Medulla oblongata (tissue), 1 donor: ENCODE results near the gene POLD1.
A peak's percentile ranks its signal among the peaks of the same experiment; 100 is the strongest.
"Not testable (repeated sequence)": the region's sequence is repeated elsewhere in the genome, so short reads cannot be mapped to it uniquely, and the experiment has no call there.

Experiments used
- DNase-seq: peaks from one replicate; pipeline ENCODE4 v3.0.0-alpha.2; 2015; ENCODE audit errors: extremely low spot score

Gene POLD1

DNA sequence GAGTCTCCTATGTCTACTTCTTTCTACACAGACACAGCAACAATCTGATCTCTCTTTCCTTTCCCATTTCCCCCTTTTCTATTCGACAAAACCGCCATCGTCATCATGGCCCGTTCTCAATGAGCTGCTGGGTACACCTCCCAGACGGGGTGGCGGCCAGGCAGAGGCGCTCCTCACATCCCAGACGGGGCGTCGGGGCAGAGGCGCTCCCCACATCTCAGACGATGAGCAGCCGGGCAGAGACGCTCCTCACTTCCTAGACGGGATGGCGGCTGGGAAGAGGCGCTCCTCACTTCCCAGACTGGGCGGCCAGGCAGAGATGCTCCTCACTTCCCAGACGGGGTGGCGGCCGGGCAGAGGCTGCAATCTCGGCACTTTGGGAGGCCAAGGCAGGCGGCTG lies 6.8 kb downstream of the POLD1 start:
- DNase-seq: not testable (repeated sequence)

GRCh38 chr19:50392759-50393158 lies 8.6 kb downstream of the POLD1 start:
- no peak for DNase-seq

GRCh38 chr19:50393589-50393988 lies 9.4 kb downstream of the POLD1 start:
- DNase-seq: no peak

DNA sequence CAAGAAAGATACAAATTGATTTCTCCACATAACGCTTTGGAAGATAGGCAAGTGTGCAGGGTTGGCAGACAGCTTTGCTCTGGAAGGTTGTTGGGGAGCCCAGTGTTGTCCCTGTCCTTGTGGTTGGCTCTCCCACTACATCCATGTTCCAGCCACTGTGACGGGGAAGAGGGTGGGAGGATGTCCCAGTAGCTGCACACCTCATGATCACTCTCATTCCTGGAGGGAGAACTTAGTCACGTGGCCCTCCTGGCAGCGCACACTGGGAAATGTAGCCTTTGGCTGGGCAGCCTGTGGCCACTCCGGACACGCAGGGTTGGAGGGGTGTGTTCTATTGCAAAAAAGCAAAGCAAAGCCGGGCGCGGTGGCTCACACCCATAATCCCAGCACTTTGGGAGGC lies 9.9 kb downstream of the POLD1 start:
- DNase-seq: no peak

DNA sequence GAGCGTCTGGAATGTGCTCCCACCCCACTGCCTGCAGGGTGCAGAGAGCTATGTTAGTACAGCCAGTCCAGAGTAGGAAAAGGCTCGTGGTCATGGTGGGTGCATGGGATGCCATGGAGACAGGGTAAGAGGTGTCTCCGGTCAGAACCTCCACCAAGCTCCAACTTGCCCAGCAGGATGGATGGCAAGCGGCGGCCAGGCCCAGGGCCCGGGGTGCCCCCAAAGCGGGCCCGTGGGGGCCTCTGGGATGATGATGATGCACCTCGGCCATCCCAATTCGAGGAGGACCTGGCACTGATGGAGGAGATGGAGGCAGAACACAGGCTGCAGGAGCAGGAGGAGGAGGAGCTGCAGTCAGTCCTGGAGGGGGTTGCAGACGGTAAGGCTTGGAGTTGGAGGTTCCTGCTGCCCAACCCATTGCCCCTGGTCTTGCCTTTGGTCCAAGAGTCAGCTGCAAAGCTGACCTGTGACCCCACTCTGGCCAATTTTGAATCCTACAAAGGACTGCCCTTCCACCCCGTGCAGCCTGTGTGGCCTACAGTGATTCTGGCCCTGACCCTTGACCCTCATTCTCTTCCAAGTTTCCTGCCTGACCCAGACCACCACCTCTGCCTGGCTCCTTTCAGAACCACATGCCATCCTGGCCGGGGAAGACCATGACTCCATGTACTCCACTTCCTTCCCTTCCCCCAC lies 14.7 kb downstream of the POLD1 start:
- DNase-seq: no peak

- DNase-seq: no peak
These were observed 15.2 kb downstream of the POLD1 start for GRCh38 chr19:50399368-50399745.

GRCh38 chr19:50401605-50402450 lies 17.7 kb downstream of the POLD1 start:
- no peak for DNase-seq

- DNase-seq: no peak
These were observed 18.6 kb downstream of the POLD1 start for GRCh38 chr19:50402544-50403301.

DNA sequence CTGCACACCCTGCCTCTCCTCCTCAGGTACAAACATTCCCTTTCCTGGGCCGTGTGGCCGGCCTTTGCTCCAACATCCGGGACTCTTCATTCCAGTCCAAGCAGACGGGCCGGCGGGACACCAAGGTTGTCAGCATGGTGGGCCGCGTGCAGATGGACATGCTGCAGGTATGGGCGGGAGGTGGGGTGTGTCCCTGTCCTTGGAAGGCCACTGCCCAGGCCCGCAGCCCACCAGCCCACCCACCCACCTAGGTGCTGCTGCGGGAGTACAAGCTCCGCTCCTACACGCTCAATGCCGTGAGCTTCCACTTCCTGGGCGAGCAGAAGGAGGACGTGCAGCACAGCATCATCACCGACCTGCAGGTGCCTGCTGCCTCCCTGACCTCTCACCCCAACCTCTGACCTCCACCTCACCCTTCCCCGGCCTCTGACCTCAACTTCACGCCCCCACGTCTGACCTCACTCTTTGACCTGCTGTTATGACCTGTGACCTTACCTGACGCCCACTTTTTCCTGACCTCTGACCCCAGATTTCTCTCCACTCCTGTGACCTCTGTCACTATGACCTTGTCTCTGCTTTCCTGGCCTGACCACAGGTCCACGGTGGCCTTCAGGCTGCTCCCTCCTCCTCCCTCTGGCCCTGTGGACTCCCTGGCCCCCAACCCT lies 22.1 kb downstream of the POLD1 start:
- DNase-seq: no peak

GRCh38 chr19:50406829-50407228 lies 22.7 kb downstream of the POLD1 start:
- DNase-seq: no peak

- no peak for DNase-seq
These were observed 25.2 kb downstream of the POLD1 start for GRCh38 chr19:50409347-50409746.

GRCh38 chr19:50410109-50410508 lies 26.0 kb downstream of the POLD1 start:
- DNase-seq: no peak

DNA sequence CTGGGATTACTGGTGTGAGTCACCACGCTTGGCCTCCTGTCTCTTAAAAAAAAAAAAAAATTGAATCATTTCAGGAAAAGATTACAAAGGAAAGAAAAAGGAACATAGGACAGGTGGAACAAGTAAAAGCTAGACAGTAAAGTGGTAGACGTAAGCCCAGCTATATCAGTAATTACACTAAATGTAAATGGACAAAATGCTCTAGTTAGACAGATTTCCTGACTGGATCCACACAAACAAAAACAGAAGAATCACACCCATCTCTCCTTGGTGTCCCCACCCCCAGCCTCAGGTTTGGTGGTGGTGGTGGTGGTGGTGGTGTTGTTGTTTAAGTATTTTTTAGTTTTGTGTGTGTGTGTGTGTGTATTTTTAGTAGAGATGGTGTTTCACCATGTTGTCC lies 28.3 kb downstream of the POLD1 start:
- no peak for DNase-seq

DNA sequence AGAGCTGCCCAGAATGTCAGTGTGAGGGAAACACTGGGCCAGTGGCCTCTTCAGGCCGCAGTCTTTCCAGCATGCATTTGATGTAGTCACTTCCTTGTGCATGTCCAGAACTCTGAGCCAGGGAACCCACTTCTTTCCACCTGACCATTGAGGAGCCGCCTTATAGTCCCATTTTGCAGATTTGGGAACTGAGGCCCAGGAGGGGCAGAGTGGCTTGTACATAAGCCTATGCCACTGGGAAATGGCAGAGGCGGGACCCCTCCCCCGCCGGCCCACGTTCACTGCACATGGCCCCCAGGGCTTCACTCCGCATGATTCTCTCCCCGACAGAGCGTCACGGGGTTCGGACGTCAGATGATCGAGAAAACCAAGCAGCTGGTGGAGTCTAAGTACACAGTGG lies 28.9 kb downstream of the POLD1 start:
- DNase-seq: no peak

- no peak for DNase-seq
These were observed 29.4 kb downstream of the POLD1 start for GRCh38 chr19:50413531-50413930.

GRCh38 chr19:50414864-50415660 lies 30.9 kb downstream of the POLD1 start:
- DNase-seq: peak; percentile 48

DNA sequence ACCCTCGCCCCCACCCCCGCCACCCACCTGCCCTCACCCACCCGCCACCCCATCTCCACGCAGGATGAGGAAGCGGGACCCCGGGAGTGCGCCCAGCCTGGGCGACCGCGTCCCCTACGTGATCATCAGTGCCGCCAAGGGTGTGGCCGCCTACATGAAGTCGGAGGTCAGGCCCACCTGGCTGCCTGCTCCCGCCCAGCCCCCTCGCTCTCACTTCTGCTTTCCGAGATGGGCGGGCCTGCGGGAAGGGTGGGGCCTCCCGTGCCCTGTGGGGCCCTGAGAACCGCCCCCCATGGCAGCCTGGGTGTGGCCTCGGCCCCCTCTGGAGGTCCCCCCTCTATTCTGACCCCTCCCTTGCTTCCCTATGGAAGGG lies 31.5 kb downstream of the POLD1 start:
- peak; percentile 17 for DNase-seq

DNA sequence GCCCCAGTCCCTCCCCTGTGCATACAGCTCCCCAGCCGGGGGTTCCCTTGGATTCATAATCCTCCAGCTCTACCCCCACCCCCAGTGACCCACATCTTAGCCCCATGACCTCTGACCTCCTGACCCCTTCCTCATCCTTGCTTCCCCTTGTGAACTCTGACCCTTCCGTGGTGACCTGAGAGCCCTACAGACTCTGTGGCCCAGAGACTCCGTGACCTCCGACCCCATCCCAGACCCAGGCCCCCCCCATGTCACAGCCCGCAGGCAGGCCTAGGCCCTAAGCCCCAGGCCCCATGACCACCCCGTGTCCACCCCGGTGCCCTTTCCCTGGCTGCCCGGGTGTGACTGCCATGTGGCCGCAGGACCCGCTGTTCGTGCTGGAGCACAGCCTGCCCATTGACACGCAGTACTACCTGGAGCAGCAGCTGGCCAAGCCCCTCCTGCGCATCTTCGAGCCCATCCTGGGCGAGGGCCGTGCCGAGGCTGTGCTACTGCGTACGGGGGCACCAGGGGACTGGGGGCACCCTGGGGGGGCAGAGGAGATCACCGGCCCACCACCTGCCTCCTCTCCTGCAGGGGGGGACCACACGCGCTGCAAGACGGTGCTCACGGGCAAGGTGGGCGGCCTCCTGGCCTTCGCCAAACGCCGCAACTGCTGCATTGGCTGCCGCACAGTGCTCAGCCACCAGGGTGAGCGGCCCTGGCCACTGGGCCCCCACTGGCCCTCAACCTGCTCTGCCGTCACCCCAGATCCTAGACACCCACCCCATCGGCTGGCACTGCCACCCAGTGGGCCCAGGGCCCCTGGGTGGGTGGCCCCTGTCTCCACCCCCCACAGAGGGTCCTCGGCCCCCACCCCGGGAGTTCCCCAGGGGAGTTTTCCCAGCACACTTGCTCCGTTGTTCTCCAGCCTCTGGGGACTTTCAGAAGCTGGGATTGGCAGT lies 32.2 kb downstream of the POLD1 start:
- no peak for DNase-seq

DNA sequence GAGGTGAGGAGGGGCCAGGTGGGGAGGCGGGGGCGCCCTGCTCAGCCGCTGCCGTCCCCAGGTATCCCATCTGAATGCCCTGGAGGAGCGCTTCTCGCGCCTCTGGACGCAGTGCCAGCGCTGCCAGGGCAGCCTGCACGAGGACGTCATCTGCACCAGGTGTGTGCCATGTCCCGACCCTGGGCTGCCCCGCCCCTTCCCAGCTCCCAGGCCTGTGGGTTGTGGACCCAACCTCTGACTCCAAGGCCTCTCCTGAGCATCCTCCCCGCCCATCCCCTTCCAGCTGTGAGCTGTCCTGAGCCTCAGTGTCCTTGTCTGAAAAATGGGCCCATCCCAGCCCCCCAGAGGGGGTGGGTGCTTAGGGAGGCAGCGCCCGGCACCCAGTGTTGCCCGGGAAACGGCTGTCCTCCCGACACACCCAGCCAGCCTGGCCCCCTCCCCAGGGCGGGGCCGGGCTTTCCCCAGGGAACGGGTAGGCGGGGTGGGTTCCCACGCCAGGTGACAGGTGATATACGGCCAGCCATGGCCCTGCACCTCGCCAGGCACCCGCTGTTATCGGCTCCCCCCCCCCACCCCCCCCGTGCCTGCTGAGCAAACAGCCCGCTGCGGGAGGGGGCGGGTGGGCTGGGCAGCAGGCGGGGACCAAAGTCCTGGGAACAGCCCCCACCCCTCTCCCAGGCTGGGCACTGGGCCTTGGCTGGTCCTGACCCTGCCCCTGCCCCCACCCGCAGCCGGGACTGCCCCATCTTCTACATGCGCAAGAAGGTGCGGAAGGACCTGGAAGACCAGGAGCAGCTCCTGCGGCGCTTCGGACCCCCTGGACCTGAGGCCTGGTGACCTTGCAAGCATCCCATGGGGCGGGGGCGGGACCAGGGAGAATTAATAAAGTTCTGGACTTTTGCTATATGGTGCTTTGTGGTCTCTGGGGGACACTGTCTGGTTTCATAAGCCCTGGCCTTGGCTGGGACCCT lies 33.2 kb downstream of the POLD1 start:
- no peak for DNase-seq
